WTC11 (cell line): ENCODE data around the gene PLEKHH1. TPM values are rescaled to one million over a fixed set of nuclear protein-coding genes. Genes with fewer than 3 reads are reported as not detected.

Experiments used
- ATAC-seq: fragments of 200-7000 bp; cut with Tn5 transposase; 2 replicates; pipeline ENCODE4 v1.10.0; 2021; ENCODE audit warnings: mild to moderate bottlenecking, moderate library complexity
- CTCF ChIA-PET: fragments of 300-600 bp; sonication (Branson Sonifier 250); formaldehyde crosslinking; loops from one replicate; lab custom pipeline; 2021; ENCODE audit warnings: antibody characterized with exemption; lab: Charles Lee
- POLR2A ChIA-PET: fragments of 350-600 bp; sonication (Branson Sonifier 250); formaldehyde crosslinking; loops from one replicate; lab custom pipeline; 2021; ENCODE audit warnings: antibody characterized with exemption; lab: Charles Lee
- DNase-seq: peaks from one replicate; pipeline ENCODE4 v3.0.0; 2021; ENCODE audit warnings: low spot score
- H3K27ac Mint-ChIP-seq: 2 replicates; pipeline ENCODE4 v1.8.0; 2021; ENCODE audit warnings: mixed read lengths
- H3K27me3 Mint-ChIP-seq: 2 replicates; pipeline ENCODE4 v1.8.0; 2021; ENCODE audit warnings: low read depth, mild to moderate bottlenecking, moderate library complexity, mixed read lengths
- H3K36me3 Mint-ChIP-seq: 2 replicates; pipeline ENCODE4 v1.8.0; 2021; ENCODE audit warnings: mixed read lengths
- H3K4me1 Mint-ChIP-seq: 2 replicates; pipeline ENCODE4 v1.8.0; 2022; ENCODE audit warnings: mixed read lengths
- H3K4me3 Mint-ChIP-seq: 2 replicates; pipeline ENCODE4 v1.8.0; 2021; ENCODE audit warnings: mild to moderate bottlenecking, moderate library complexity, mixed read lengths
- H3K9me3 Mint-ChIP-seq: 2 replicates; pipeline ENCODE4 v1.8.0; 2021; ENCODE audit warnings: mixed read lengths
- CREB1 ChIP-seq: sonication (generic); formaldehyde crosslinking; IDR thresholded peaks from 2 replicates; pipeline ENCODE4 v1.8.0; 2023; ENCODE audit warnings: mild to moderate bottlenecking, missing genetic modification reagents
- CTCF ChIP-seq: fragments of 200-600 bp; IDR thresholded peaks from 2 replicates; pipeline ENCODE4 v1.8.0; 2022; ENCODE audit warnings: antibody characterized with exemption
- E2F1 ChIP-seq: sonication (generic); formaldehyde crosslinking; IDR thresholded peaks from 2 replicates; pipeline ENCODE4 v1.8.0; 2022; ENCODE audit warnings: mild to moderate bottlenecking, missing genetic modification reagents
- E2F5 ChIP-seq: sonication (generic); formaldehyde crosslinking; IDR thresholded peaks from 2 replicates; pipeline ENCODE4 v1.8.1; 2022; ENCODE audit warnings: mild to moderate bottlenecking, moderate library complexity, missing genetic modification reagents
- EMX1 ChIP-seq: fragments of 250-450 bp; sonication (Bioruptor Pico); IDR thresholded peaks from 2 replicates; pipeline ENCODE4 v1.8.0; 2021; ENCODE audit warnings: mild to moderate bottlenecking
- ERG ChIP-seq: fragments of 250-450 bp; sonication (Bioruptor Pico); IDR thresholded peaks from 2 replicates; pipeline ENCODE4 v1.8.0; 2021; ENCODE audit warnings: mild to moderate bottlenecking
- ESRRA ChIP-seq: sonication (generic); formaldehyde crosslinking; IDR thresholded peaks from 2 replicates; pipeline ENCODE4 v1.8.1; 2022; ENCODE audit warnings: mild to moderate bottlenecking, missing genetic modification reagents, borderline replicate concordance
- FOXJ3 ChIP-seq: sonication (generic); formaldehyde crosslinking; IDR thresholded peaks from 2 replicates; pipeline ENCODE4 v1.9.0; 2021; ENCODE audit warnings: missing genetic modification reagents, mild to moderate bottlenecking, borderline replicate concordance
- FOXP1 ChIP-seq: sonication (generic); formaldehyde crosslinking; IDR thresholded peaks from 2 replicates; pipeline ENCODE4 v1.8.0; 2022; ENCODE audit warnings: missing genetic modification reagents, mild to moderate bottlenecking, moderate library complexity, borderline replicate concordance
- MYBL2 ChIP-seq: sonication (generic); formaldehyde crosslinking; IDR thresholded peaks from 2 replicates; pipeline ENCODE4 v1.8.1; 2023; ENCODE audit warnings: mild to moderate bottlenecking, moderate library complexity, missing genetic modification reagents
- NFATC4 ChIP-seq: fragments of 250-450 bp; sonication (Bioruptor Pico); IDR thresholded peaks from 2 replicates; pipeline ENCODE4 v1.9.0; 2021; ENCODE audit warnings: mild to moderate bottlenecking
- NFYB ChIP-seq: sonication (generic); formaldehyde crosslinking; conservative IDR thresholded peaks from 2 replicates; pipeline ENCODE4 v1.8.0; 2022; ENCODE audit warnings: low read depth, missing genetic modification reagents
- NR1H2 ChIP-seq: sonication (generic); formaldehyde crosslinking; IDR thresholded peaks from 2 replicates; pipeline ENCODE4 v1.9.0; 2021; ENCODE audit warnings: mild to moderate bottlenecking, moderate library complexity, missing genetic modification reagents
- PRDM15 ChIP-seq: sonication (generic); formaldehyde crosslinking; IDR thresholded peaks from 2 replicates; pipeline ENCODE4 v1.8.0; 2022; ENCODE audit warnings: missing genetic modification reagents
- STAT6 ChIP-seq: sonication (generic); formaldehyde crosslinking; conservative IDR thresholded peaks from 2 replicates; pipeline ENCODE4 v1.8.1; 2023; ENCODE audit warnings: mild to moderate bottlenecking, low read depth, missing genetic modification reagents, moderate library complexity
- USF1 ChIP-seq: sonication (generic); formaldehyde crosslinking; IDR thresholded peaks from 2 replicates; pipeline ENCODE4 v1.8.0; 2022; ENCODE audit warnings: mild to moderate bottlenecking, missing genetic modification reagents
- ZNF263 ChIP-seq: sonication (generic); formaldehyde crosslinking; IDR thresholded peaks from 2 replicates; pipeline ENCODE4 v1.8.1; 2022; ENCODE audit warnings: low read depth, mild to moderate bottlenecking, moderate library complexity, missing genetic modification reagents
- ZNF281 ChIP-seq: sonication (generic); formaldehyde crosslinking; IDR thresholded peaks from 2 replicates; pipeline ENCODE4 v1.8.0; 2023; ENCODE audit warnings: mild to moderate bottlenecking, missing genetic modification reagents
- total RNA-seq: library from RNA; stranded (reverse); gene quantifications from 3 replicates; pipeline ENCODE4 v1.2.3, GENCODE V29; 2021
- TF ChIP-seq, protein P1 (sequence below): sonication (generic); formaldehyde crosslinking; IDR thresholded peaks from 2 replicates; pipeline ENCODE4 v1.8.1; 2023; ENCODE audit warnings: mild to moderate bottlenecking, missing genetic modification reagents, moderate library complexity

Gene PLEKHH1
- total RNA-seq, 1 experiment from 2014 or later = 48.3 TPM

DNA sequence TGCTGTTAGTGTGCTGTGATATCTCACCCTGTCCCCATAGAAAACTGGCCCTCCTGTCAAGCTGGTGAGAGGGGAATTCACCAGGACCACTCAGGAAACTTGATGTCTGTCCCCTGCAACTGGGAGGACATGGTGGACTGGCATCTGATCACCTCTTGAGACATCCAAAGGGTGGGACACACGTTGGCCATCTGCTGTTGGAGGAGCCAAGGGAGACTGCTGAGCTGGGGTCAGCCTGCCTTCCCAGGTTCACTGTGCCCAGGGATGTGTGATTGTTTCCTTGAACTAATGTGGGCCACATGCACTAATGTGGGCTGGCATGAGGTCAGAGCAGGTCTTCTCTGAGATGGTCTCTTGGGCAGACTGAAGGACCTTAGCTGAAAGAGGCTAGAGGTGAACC, 27.8 kb upstream of the PLEKHH1 start:
- no peak overlapping the region for H3K27ac Mint-ChIP-seq
- no peaks in the 10 kb centered on the region for H3K27me3 Mint-ChIP-seq
- DNase-seq (no peak), ATAC-seq (no peak)
- no peaks in the 10 kb centered on the region for H3K9me3 Mint-ChIP-seq
- no peaks in the 10 kb centered on the region for H3K36me3 Mint-ChIP-seq
- H3K4me3 Mint-ChIP-seq = no peak overlapping the region
- no peaks in the 10 kb centered on the region for H3K4me1 Mint-ChIP-seq
- ChIA-PET POLR2A (no interaction called here), CTCF (interaction anchor here (1.0 to 1.2 kb wide), 3 partner anchors 22 to 78 kb away, joined by 3 to 4 read pairs (median 3); no protein-coding TSS in a partner anchor)
- TF ChIP-seq ZNF263 (CRISPR knock-in tag) (no peak), ESRRA (CRISPR knock-in tag) (no peak), E2F1 (CRISPR knock-in tag) (no peak), MYBL2 (CRISPR knock-in tag) (no peak), USF1 (no peak), EMX1 (CRISPR knock-in tag) (no peak), PRDM15 (no peak), NFATC4 (CRISPR knock-in tag) (no peak), NR1H2 (no peak), NFYB (CRISPR knock-in tag) (no peak), CTCF (no peak)
- TF ChIP-seq, protein P1, sequence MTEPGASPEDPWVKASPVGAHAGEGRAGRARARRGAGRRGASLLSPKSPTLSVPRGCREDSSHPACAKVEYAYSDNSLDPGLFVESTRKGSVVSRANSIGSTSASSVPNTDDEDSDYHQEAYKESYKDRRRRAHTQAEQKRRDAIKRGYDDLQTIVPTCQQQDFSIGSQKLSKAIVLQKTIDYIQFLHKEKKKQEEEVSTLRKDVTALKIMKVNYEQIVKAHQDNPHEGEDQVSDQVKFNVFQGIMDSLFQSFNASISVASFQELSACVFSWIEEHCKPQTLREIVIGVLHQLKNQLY = no peak

- ATAC-seq = no peak
- Mint-ChIP-seq H3K4me3 (no peak overlapping the region), H3K9me3 (no peaks in the 10 kb centered on the region), H3K27me3 (peaks cover 28% of the 10 kb centered on the region), H3K36me3 (no peaks in the 10 kb centered on the region), H3K4me1 (peaks cover 9% of the 10 kb centered on the region), H3K27ac (no peak overlapping the region)
- no peak for DNase-seq
- POLR2A ChIA-PET = no interaction called here
- CTCF ChIA-PET = interaction anchor here (0.9 to 2.7 kb wide), 3 partner anchors 18 to 82 kb away, joined by 3 to 13 read pairs (median 10); no protein-coding TSS in a partner anchor
- TF ChIP-seq CREB1 (CRISPR knock-in tag) = no peak
- no peak for TF ChIP-seq FOXP1 (CRISPR knock-in tag)
- TF ChIP-seq E2F5 (CRISPR knock-in tag) = no peak
- no peak for TF ChIP-seq ZNF281 (CRISPR knock-in tag)
- no peak for TF ChIP-seq FOXJ3 (CRISPR knock-in tag)
- no peak for TF ChIP-seq STAT6 (CRISPR knock-in tag)
- no peak for TF ChIP-seq ERG (CRISPR knock-in tag)
Observed at GRCh38 chr14:67508956-67509355, 24.1 kb upstream of the PLEKHH1 start.
